VCaP (cell line): ENCODE data around the gene ACTN4.

Experiments
- H3K27ac ChIP-seq: fragments of 450-650 bp; 2 replicates; pipeline ENCODE4 v1.5.1; 2017
- TF ChIP-seq, protein P1 (sequence below): fragments of 450-650 bp; conservative IDR thresholded peaks from 2 replicates; pipeline ENCODE4 v1.5.1; 2017; ENCODE audit warnings: mild to moderate bottlenecking, moderate library complexity

ACTN4 gene

DNA sequence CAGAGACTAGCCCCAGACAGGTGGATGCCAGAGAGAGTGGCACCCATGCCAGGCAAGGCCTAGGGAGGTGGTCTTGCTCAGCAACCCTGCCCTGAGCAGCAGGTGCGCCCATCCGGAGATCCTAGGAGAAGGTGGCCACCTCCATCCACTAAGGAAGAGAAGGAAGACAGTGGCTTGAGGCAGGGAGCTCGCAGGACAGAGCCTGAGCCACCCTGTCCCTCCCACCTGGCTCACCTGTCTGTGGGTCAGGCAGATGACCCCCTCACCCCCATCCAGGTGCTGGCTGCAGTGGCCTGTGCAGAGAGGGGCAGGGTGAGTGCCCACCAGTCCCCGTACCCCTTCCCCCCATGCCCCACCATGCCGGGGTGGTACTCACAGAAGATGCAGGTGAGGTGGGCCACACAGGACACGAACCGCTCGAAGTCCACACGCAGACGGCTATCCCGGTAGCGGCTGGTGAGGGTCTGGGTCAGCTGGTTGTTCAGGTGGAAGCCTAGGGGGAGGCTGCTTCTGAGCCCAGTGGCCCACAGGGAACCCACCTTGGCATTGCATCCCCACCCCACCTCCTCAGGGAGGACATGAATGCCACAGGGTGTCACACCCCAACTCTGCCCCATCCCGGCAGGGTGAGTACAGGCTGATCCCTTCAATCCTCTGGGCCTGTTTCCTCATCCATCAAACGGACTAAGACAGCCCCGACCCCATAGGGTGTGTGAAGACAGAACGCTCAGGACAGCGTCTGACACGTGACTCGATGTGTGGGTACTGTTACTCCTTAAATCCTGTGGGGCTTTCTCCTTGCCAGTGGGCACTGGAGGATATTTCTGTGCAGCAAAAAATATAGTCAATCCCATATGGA, 83.5 kb downstream of the ACTN4 start:
- TF ChIP-seq, protein P1, sequence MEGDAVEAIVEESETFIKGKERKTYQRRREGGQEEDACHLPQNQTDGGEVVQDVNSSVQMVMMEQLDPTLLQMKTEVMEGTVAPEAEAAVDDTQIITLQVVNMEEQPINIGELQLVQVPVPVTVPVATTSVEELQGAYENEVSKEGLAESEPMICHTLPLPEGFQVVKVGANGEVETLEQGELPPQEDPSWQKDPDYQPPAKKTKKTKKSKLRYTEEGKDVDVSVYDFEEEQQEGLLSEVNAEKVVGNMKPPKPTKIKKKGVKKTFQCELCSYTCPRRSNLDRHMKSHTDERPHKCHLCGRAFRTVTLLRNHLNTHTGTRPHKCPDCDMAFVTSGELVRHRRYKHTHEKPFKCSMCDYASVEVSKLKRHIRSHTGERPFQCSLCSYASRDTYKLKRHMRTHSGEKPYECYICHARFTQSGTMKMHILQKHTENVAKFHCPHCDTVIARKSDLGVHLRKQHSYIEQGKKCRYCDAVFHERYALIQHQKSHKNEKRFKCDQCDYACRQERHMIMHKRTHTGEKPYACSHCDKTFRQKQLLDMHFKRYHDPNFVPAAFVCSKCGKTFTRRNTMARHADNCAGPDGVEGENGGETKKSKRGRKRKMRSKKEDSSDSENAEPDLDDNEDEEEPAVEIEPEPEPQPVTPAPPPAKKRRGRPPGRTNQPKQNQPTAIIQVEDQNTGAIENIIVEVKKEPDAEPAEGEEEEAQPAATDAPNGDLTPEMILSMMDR: no peak
- H3K27ac ChIP-seq: peak overlapping the region; percentile 72

DNA sequence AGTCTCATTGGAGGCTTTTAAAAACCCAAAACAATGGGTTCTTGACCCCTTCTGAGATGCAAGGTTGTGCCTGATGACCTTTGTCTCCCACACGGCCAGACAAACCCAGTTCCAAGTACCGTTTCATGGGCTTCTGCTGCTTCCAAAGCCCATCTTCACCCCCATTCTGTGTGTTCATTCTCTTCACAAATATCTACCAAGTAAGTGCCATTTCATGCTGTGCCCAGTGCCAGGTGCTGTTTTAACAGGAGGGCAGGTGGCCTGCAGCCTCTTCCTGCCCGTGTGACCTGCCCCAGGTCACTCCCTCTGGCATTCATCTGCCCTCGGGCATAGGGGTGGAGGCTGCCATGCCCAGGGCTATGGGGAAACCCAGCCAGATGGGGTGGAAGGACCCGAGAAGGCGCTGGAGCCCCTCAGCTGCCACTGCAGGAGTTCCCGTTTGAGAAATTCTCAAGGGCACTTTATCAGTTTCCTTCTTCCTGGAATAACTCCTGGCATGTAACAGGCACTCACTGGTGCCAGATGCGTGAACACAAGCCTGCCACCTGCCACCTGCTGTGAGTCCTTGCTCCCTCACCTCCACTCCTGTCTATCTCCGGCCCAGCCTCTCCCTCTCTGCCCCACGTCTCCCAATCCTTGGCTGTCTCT, 84.3 kb downstream of the ACTN4 start:
- H3K27ac ChIP-seq: peak overlapping the region; percentile 72
- TF ChIP-seq, protein P1: no peak

DNA sequence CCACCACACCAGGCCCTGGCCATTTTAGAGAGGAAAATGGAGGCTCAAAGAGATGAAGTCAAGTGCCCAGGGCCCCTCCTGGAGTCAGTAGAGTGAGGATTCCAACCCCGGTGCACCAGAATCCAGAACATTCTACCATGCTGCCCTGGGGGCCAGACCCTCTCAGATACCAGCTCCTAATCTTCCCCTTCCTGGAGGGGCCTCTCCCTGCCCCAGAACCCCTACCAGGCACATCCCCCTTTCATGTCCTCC, 85.7 kb downstream of the ACTN4 start:
- H3K27ac ChIP-seq: peak overlapping the region; percentile 72
- TF ChIP-seq, protein P1: no peak

DNA sequence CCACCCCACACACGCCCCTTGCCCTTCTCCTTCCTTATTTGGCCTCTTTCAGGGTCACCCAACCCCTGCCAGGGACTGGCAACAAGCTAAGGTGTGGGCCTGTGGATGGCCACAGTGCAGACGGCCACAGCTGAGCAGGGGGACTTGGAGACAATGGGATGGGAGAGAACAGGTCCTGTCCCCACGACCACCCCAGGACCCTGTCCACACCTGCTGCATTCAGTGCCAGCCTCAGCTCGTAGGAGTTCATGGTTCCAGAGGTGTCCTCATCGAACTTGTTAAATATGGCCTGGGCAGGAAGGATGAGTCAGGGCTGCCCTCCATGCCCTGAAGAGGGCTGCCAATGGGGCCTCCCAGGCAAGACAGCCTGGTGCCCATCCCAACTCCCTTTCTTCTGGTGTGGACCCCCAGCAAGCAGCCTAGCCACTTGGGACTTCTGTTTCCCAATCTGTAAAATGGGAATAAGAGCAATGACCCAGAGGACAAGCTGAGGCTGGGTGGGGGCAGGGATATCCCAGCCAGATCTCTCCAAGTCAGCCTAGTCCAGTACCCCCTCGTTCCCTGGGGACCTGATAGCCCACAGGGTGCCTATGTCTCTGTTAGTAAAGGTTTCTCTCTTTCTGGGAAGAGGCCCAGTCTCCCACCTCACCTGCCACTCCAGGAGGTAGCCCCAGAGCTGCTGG, 86.2 kb downstream of the ACTN4 start:
- peak overlapping the region; percentile 72; the same call in 1 of the 2 replicates for H3K27ac ChIP-seq
- TF ChIP-seq, protein P1: no peak

DNA sequence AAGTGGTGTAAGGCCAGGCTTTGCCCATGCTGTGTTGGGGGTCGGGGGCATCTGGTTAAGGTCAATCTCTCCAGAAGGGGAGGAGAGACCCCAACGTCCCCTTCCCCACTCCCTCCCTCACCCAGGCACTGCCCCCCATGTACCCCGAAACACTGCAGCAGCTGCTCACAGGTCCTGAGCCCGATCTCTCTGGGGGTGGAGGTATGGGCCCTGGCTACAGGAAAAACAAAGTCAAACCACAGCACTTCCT, 86.7 kb downstream of the ACTN4 start:
- H3K27ac ChIP-seq: peak overlapping the region; percentile 46; the same call in 1 of the 2 replicates
- TF ChIP-seq, protein P1: no peak

DNA sequence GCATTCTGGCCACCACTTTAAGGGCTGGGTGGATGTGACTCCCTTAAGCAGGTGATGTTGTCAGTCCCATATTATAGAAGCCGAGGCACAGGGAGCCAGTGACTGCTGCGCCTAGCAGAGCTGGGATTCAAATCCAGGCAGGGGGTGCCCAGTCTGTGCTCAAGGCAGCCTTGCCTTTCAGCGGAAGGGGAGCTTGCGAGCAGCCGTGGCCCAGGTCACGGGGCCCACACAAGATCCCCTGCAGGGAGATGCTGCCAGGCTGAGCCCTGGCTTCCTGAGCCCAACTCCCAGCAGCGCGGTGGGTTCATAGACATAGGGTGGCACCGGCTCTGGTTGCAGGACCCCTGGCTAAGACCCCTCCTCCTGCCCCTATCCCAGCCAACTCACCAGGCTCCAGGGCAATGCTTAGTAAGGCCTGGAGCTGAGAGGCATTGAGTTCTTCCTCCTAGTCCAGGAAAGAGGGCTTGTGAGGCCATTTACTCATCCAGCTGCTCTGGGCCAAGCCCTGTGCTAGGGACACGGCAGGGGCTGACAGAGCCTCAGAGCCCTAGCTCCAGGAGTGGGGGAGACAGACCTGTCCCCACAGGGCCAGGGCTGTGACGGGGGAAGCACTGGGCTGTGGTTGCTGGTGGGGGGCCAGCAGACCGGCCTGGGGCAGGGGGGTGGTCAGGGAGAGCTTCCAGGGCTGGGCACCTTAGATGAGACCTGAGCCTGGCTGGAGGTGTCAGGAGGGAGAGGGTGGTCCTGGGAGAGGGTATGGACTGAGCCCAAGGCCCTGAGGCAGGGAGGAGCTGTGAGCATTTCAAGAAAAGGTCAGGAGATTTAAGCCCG, 87.2 kb downstream of the ACTN4 start:
- H3K27ac ChIP-seq: peak overlapping the region; percentile 46
- TF ChIP-seq, protein P1: no peak

DNA sequence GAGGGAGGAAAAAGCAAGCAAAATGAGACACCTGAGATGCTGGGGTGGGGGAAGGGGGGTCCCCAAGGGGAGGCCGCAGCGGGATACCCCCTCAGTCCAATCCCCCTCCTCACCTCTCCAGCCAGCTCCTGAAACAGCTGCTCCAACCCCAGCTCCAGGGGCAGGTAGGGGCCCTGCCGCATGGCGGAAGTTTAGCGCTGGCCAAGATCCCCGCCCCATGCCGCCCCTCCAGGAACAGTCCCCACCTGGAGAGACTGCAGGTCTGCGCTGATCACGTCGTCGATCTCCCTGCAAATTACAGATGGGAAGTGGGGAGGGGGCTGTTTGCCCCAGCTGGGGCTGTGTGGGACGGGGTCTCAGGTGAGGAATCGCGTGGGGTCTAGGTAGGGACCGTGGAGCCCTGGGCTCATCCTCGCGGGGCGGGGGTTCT, 87.8 kb downstream of the ACTN4 start:
- peak overlapping the region; percentile 46 for H3K27ac ChIP-seq
- TF ChIP-seq, protein P1: no peak
